ENCODE data around the gene CUTC. TPM values are rescaled to one million over a fixed set of nuclear protein-coding genes. Genes with fewer than 3 reads are reported as not detected.
"Not testable (repeated sequence)": the region's sequence is repeated elsewhere in the genome, so short reads cannot be mapped to it uniquely, and the experiment has no call there.

The CUTC gene
- total RNA-seq, 1 experiment from 2014 or later, result 21.6 TPM

DNA sequence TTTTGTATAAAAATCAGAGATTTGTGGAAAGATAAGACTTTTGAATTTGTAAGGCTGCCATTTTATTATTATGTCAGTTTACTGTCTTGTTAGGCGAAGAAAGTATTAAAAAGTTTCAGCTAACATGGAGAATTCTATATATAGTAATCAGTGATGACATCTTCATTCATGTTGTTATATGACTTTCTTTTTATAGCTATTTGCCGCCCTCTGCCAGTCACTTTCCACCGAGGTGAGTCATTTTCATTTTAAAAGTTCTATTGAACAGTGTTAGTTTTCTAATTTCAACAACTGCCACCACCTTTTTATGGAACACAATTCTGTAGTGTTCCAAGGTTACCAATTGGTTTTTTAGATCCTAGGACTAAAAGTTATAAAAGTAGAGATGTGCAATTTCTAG, 11.8 kb downstream of the CUTC start:
- Mint-ChIP-seq H3K9me3 (peaks cover 3 to 7% of the 10 kb centered on the region in 2 experiments; a peak in 2 of 5 replicates), H3K27me3 (ENCODE audit: low read depth) (no peaks in the 10 kb centered on the region), H3K4me1 (no peaks in the 10 kb centered on the region), H3K4me3 (no peak overlapping the region), H3K36me3 (ENCODE audit: insufficient read depth in 1 of 3, low read depth in 3 of 3) (peaks cover 37 to 85% (median 79%) of the 10 kb centered on the region in 3 experiments), H3K27ac (no peak overlapping the region)
- Histone ChIP-seq H3K9me3 (ENCODE audit: control insufficient read depth, low read depth, low read length) (no peaks in the 10 kb centered on the region), H3K4ac (ENCODE audit: low read depth, low read length) (no peak overlapping the region), H3K56ac (ENCODE audit: insufficient read length, low read depth, low read length) (no peak overlapping the region), H3K23ac (ENCODE audit: insufficient read length, low read depth, low read length) (no peak overlapping the region), H2AK5ac (ENCODE audit: insufficient read length, low read length) (no peak overlapping the region), H3K18ac (ENCODE audit: insufficient read length, low read depth, low read length) (no peak overlapping the region), H3K27ac (ENCODE audit: insufficient read length, low read depth, low read length) (no peak overlapping the region), H3K9ac (ENCODE audit: extremely low read depth, insufficient read length, low read length) (no peak overlapping the region), H2AFZ (ENCODE audit: low read length) (no peak overlapping the region), H2BK15ac (ENCODE audit: low read depth, low read length) (no peak overlapping the region), H3K23me2 (ENCODE audit: insufficient read length, low read depth, low read length, poor library complexity, severe bottlenecking) (no peaks in the 10 kb centered on the region), H2BK120ac (ENCODE audit: low read depth, low read length, poor library complexity, severe bottlenecking) (no peak overlapping the region), H2BK20ac (ENCODE audit: low read depth, low read length, poor library complexity, severe bottlenecking) (no peak overlapping the region), H4K91ac (ENCODE audit: insufficient read length, low read depth, low read length) (no peak overlapping the region), H2BK5ac (ENCODE audit: insufficient read length, low read length) (no peak overlapping the region), H3K4me2 (ENCODE audit: insufficient read depth, insufficient read length, low read length) (no peak overlapping the region), H4K20me1 (ENCODE audit: control insufficient read depth, insufficient read depth, insufficient read length) (no peaks in the 10 kb centered on the region), H3K79me2 (ENCODE audit: insufficient read depth, low read length) (no peaks in the 10 kb centered on the region), H4K8ac (replicated peaks; ENCODE audit: insufficient read length, low read depth, low read length) (no peak overlapping the region), H3T11ph (ENCODE audit: low read length) (no peak overlapping the region), H3K14ac (ENCODE audit: insufficient read depth, low read length) (no peak overlapping the region), H4K5ac (ENCODE audit: insufficient read length, low read depth, low read length) (no peak overlapping the region), H3K27me3 (ENCODE audit: insufficient read depth, low read length) (no peaks in the 10 kb centered on the region), H3K79me1 (ENCODE audit: insufficient read depth, low read depth, low read length, poor library complexity, severe bottlenecking) (no peaks in the 10 kb centered on the region), H3K4me1 (ENCODE audit: insufficient read depth, low read length) (no peaks in the 10 kb centered on the region), H2BK12ac (ENCODE audit: insufficient read length, low read depth, low read length) (no peak overlapping the region)
- TF ChIP-seq, protein P1, sequence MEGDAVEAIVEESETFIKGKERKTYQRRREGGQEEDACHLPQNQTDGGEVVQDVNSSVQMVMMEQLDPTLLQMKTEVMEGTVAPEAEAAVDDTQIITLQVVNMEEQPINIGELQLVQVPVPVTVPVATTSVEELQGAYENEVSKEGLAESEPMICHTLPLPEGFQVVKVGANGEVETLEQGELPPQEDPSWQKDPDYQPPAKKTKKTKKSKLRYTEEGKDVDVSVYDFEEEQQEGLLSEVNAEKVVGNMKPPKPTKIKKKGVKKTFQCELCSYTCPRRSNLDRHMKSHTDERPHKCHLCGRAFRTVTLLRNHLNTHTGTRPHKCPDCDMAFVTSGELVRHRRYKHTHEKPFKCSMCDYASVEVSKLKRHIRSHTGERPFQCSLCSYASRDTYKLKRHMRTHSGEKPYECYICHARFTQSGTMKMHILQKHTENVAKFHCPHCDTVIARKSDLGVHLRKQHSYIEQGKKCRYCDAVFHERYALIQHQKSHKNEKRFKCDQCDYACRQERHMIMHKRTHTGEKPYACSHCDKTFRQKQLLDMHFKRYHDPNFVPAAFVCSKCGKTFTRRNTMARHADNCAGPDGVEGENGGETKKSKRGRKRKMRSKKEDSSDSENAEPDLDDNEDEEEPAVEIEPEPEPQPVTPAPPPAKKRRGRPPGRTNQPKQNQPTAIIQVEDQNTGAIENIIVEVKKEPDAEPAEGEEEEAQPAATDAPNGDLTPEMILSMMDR (conservative IDR thresholded peaks at IDR 0.05), result no peak
- DNase-seq, result no peak
- WGBS (ENCODE audit: extremely low coverage, insufficient read length, low lambda C conversion rate), result no CpG with 5 or more reads among the region's 3 CpGs

DNA sequence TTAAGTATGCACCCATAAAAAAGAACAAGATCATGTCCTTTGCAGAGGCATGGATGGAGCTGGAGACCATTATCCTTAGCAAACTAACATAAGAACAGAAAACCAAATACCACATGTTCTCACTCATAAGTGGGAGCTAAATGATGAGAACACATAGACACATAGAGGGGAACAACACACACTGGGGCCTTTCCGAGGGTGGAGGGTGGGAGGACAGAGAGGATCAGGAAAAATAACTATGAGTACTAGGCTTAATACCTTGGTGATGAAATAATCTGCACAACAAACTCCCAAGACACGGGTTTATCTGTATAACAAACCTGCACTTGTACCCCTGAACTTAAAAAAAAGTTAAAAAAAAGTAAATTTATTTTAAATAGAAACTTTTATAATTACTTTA, 14.1 kb downstream of the CUTC start:
- not testable (repeated sequence) for H3K9ac ChIP-seq (ENCODE audit: extremely low read depth, insufficient read length, low read length); H2BK5ac ChIP-seq (ENCODE audit: insufficient read length, low read length); H3K27ac ChIP-seq (ENCODE audit: insufficient read length, low read depth, low read length); H4K5ac ChIP-seq (ENCODE audit: insufficient read length, low read depth, low read length); H3K9me3 ChIP-seq (ENCODE audit: control insufficient read depth, low read depth, low read length); H3K23ac ChIP-seq (ENCODE audit: insufficient read length, low read depth, low read length); H4K20me1 ChIP-seq (ENCODE audit: control insufficient read depth, insufficient read depth, insufficient read length); H3K4me3 Mint-ChIP-seq; H3K27me3 Mint-ChIP-seq (ENCODE audit: low read depth); H3K79me1 ChIP-seq (ENCODE audit: insufficient read depth, low read depth, low read length, poor library complexity, severe bottlenecking); H2AFZ ChIP-seq (ENCODE audit: low read length); H3K79me2 ChIP-seq (ENCODE audit: insufficient read depth, low read length); H3K9me3 Mint-ChIP-seq; H3K27me3 ChIP-seq (ENCODE audit: insufficient read depth, low read length); H3K4me2 ChIP-seq (ENCODE audit: insufficient read depth, insufficient read length, low read length); H3K18ac ChIP-seq (ENCODE audit: insufficient read length, low read depth, low read length); H3K56ac ChIP-seq (ENCODE audit: insufficient read length, low read depth, low read length); H4K8ac ChIP-seq (replicated peaks; ENCODE audit: insufficient read length, low read depth, low read length); H3K4me1 Mint-ChIP-seq; H3K23me2 ChIP-seq (ENCODE audit: insufficient read length, low read depth, low read length, poor library complexity, severe bottlenecking); H2BK12ac ChIP-seq (ENCODE audit: insufficient read length, low read depth, low read length); H3K4me1 ChIP-seq (ENCODE audit: insufficient read depth, low read length); H2BK15ac ChIP-seq (ENCODE audit: low read depth, low read length); H3K4ac ChIP-seq (ENCODE audit: low read depth, low read length); H2BK20ac ChIP-seq (ENCODE audit: low read depth, low read length, poor library complexity, severe bottlenecking); H2AK5ac ChIP-seq (ENCODE audit: insufficient read length, low read length); H3K27ac Mint-ChIP-seq; H3T11ph ChIP-seq (ENCODE audit: low read length); H2BK120ac ChIP-seq (ENCODE audit: low read depth, low read length, poor library complexity, severe bottlenecking); H4K91ac ChIP-seq (ENCODE audit: insufficient read length, low read depth, low read length); DNase-seq; H3K14ac ChIP-seq (ENCODE audit: insufficient read depth, low read length)
- H3K36me3 Mint-ChIP-seq (ENCODE audit: insufficient read depth in 1 of 3, low read depth in 3 of 3), result peaks cover 20 to 77% (median 70%) of the 10 kb centered on the region in 3 experiments; a peak in 6 of 7 replicates
- no CpG with 5 or more reads among the region's 2 CpGs for WGBS (ENCODE audit: extremely low coverage, insufficient read length, low lambda C conversion rate)

All from H9 (cell line).